ENCODE results near the gene EML4. TPM values are rescaled to one million over a fixed set of nuclear protein-coding genes. Genes with fewer than 3 reads are reported as not detected.

The EML4 gene
- total and polyA plus RNA-seq, 12 donors: 29.9 to 64.0 (median 51.9) TPM

- H3K4me1 ChIP-seq (replicated peaks in 1 of 2): no peaks in the 10 kb centered on the region
- TF ChIP-seq POLR2A (IDR thresholded peaks at IDR 0.05) (no peak), CTCF (IDR thresholded peaks at IDR 0.05) (no peak)
- H3K4me3 ChIP-seq: no peak overlapping the region
- DNase-seq: no peak
- WGBS, 4 donors: 76 to 83% (median 78%) methylated on average over 4 of the region's 4 CpGs
- H3K9me3 ChIP-seq (replicated peaks in 1 of 3): no peaks in the 10 kb centered on the region
- intact Hi-C loops (cut with DNase I): no loop called here
- no peaks in the 10 kb centered on the region for H3K36me3 ChIP-seq (replicated peaks in 1 of 2)
- no peaks in the 10 kb centered on the region for H3K27me3 ChIP-seq
- no peak overlapping the region for H3K27ac ChIP-seq
Measured at GRCh38 chr2:42156721-42157120, 12.4 kb upstream of the EML4 start.

GRCh38 chr2:42161444-42161843, 7.7 kb upstream of the EML4 start:
- H3K27me3 ChIP-seq: no peaks in the 10 kb centered on the region
- no peaks in the 10 kb centered on the region for H3K36me3 ChIP-seq (replicated peaks in 1 of 2)
- TF ChIP-seq POLR2A (IDR thresholded peaks at IDR 0.05): no peak
- no peak for TF ChIP-seq CTCF (IDR thresholded peaks at IDR 0.05)
- no peaks in the 10 kb centered on the region for H3K4me1 ChIP-seq (replicated peaks in 1 of 2)
- DNase-seq: no peak
- H3K4me3 ChIP-seq: no peak overlapping the region
- no peak overlapping the region for H3K27ac ChIP-seq
- intact Hi-C loops (cut with DNase I): loop anchor here in 1 of 2 donors (2.0 kb wide), 1 partner anchor 19 kb away; no protein-coding TSS in a partner anchor
- H3K9me3 ChIP-seq (replicated peaks in 1 of 3): no peaks in the 10 kb centered on the region

- DNase-seq: no peak
- H3K27ac ChIP-seq: no peak overlapping the region
- no peaks in the 10 kb centered on the region for H3K4me1 ChIP-seq (replicated peaks in 1 of 2)
- TF ChIP-seq CTCF (IDR thresholded peaks at IDR 0.05): no peak
- no peak for TF ChIP-seq POLR2A (IDR thresholded peaks at IDR 0.05)
- no peaks in the 10 kb centered on the region for H3K36me3 ChIP-seq (replicated peaks in 1 of 2)
- no peaks in the 10 kb centered on the region for H3K9me3 ChIP-seq (replicated peaks in 1 of 3)
- H3K4me3 ChIP-seq: no peak overlapping the region
- 88 to 97% (median 91%) methylated on average over 8 of the region's 8 CpGs for WGBS, 4 donors
- intact Hi-C loops (cut with DNase I): no loop called here
- H3K27me3 ChIP-seq: no peaks in the 10 kb centered on the region
Measured at GRCh38 chr2:42163444-42164045, 5.6 kb upstream of the EML4 start.

- intact Hi-C loops (cut with DNase I): no loop called here
- no peak for DNase-seq
- no peak for TF ChIP-seq POLR2A (IDR thresholded peaks at IDR 0.05)
- no peak for TF ChIP-seq CTCF (IDR thresholded peaks at IDR 0.05)
- 74 to 86% (median 83%) methylated on average over 3 of the region's 3 CpGs for WGBS, 4 donors
- Histone ChIP-seq H3K27me3 (no peaks in the 10 kb centered on the region), H3K9me3 (replicated peaks in 1 of 3) (no peaks in the 10 kb centered on the region), H3K27ac (no peak overlapping the region), H3K4me1 (replicated peaks in 1 of 2) (peaks cover 0 to 3% of the 10 kb centered on the region in 2 donors), H3K36me3 (replicated peaks in 1 of 2) (no peaks in the 10 kb centered on the region), H3K4me3 (no peak overlapping the region)
Measured at GRCh38 chr2:42164046-42164445, 5.1 kb upstream of the EML4 start.

All from adrenal gland (tissue), 12 donors.